Ovary (tissue), 3 donors: ENCODE measurements around the gene TMEM234.

Experiments used
- EP300 ChIP-seq: sonication (generic); formaldehyde crosslinking; IDR thresholded peaks from one replicate; pipeline ENCODE4 v1.6.1; 2017; ENCODE audit warnings: antibody characterized with exemption
- POLR2A ChIP-seq: fragments of 450-650 bp; IDR thresholded peaks from one replicate; pipeline ENCODE4 v1.6.1; 2017; ENCODE audit warnings: antibody characterized with exemption, mild to moderate bottlenecking, moderate library complexity
- TF ChIP-seq, protein P1 (sequence below), 3 donors: fragments of 450-650 bp in 2 of 3; fragments of 200-600 bp in 1 of 3; IDR thresholded peaks; one replicate each; pipeline versions ENCODE4 v1.5.1 to v1.8.0; 2016 to 2022; ENCODE audit warnings: antibody characterized with exemption in 3 of 3, mild to moderate bottlenecking in 1 of 3
- donor health status: DM: no; HTN: no; CAD: no.

DNA sequence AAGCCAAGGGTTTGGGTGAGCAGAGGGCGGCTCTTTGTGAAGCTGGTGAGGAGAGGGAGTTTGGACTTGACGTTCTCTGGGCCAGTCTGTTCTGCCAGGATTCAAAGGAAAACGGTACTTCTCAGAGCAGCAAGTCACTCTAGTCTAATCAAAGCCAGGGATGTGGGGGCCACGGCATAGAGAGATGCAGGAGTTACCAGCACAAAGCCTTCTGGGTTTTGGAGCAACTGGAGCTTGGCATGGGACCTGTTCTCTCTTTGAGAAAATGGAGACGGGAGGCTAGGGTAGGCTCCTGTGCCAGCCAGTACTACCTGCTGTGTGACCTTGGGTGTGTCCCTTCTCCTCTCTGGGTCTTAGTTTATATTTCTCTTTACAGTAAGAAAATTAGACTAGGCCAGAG lies 40.6 kb downstream of the TMEM234 start:
- TF ChIP-seq EP300 (no peak), POLR2A (no peak)
- TF ChIP-seq, protein P1, sequence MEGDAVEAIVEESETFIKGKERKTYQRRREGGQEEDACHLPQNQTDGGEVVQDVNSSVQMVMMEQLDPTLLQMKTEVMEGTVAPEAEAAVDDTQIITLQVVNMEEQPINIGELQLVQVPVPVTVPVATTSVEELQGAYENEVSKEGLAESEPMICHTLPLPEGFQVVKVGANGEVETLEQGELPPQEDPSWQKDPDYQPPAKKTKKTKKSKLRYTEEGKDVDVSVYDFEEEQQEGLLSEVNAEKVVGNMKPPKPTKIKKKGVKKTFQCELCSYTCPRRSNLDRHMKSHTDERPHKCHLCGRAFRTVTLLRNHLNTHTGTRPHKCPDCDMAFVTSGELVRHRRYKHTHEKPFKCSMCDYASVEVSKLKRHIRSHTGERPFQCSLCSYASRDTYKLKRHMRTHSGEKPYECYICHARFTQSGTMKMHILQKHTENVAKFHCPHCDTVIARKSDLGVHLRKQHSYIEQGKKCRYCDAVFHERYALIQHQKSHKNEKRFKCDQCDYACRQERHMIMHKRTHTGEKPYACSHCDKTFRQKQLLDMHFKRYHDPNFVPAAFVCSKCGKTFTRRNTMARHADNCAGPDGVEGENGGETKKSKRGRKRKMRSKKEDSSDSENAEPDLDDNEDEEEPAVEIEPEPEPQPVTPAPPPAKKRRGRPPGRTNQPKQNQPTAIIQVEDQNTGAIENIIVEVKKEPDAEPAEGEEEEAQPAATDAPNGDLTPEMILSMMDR (IDR thresholded peaks at IDR 0.05): no peak
